Colonic mucosa (tissue), 4 donors: ENCODE data around the gene HNRNPAB. TPM values are rescaled to one million over a fixed set of nuclear protein-coding genes. Genes with fewer than 3 reads are reported as not detected.
"Not testable (repeated sequence)": the region's sequence is repeated elsewhere in the genome, so short reads cannot be mapped to it uniquely, and the experiment has no call there.

Experiments used
- DNase-seq: peaks from one replicate; pipeline ENCODE4 v3.0.0-alpha.2; 2020
- H3K27ac ChIP-seq: fragments of 200-600 bp; one replicate; pipeline ENCODE4 v1.8.0; 2021
- H3K27me3 ChIP-seq: fragments of 200-600 bp; one replicate; pipeline ENCODE4 v1.8.0; 2021
- H3K36me3 ChIP-seq: fragments of 200-600 bp; one replicate; pipeline ENCODE4 v1.8.0; 2021
- H3K4me1 ChIP-seq: fragments of 200-600 bp; one replicate; pipeline ENCODE4 v1.8.0; 2021; ENCODE audit warnings: mild to moderate bottlenecking
- H3K4me3 ChIP-seq: fragments of 200-600 bp; one replicate; pipeline ENCODE4 v1.8.0; 2021
- H3K9ac ChIP-seq, 2 donors: one replicate each; pipeline ENCODE4 v1.7.0; 2013; ENCODE audit warnings: control low read depth in 2 of 2, low read depth in 2 of 2, low read length in 2 of 2
- H3K9me3 ChIP-seq: fragments of 200-600 bp; one replicate; pipeline ENCODE4 v1.8.0; 2021
- CTCF ChIP-seq: fragments of 200-600 bp; IDR thresholded peaks from one replicate; pipeline ENCODE4 v1.8.0; 2022; ENCODE audit warnings: antibody characterized with exemption, mild to moderate bottlenecking
- intact Hi-C: fragments of 100-400 bp; cut with DNase I; formaldehyde crosslinking; loops from one replicate; pipeline ENCODE4 v1.14.1; 2022
- total RNA-seq, 2 donors: library from RNA; stranded (reverse); fragmentation: NEBNext Ultra II Directional in 1 of 2; extraction: Animal tissue kit (Norgen Biotek cat#: 25700) in 1 of 2; gene quantifications; one replicate each; pipeline ENCODE4 v1.2.1, GENCODE V29; 2021
- donor health status: healthy.
- donor health status: DM: no; HTN: no; CAD: no.
- donor health status: DM: no; HTN: no; CAD: no.

HNRNPAB gene
- total RNA-seq, 2 donors from 2014 or later = 286 to 385 TPM

GRCh38 chr5:178227138-178227659 lies 22.9 kb downstream of the HNRNPAB start:
- TF ChIP-seq CTCF = no peak
- peak overlapping the region; percentile 82 for H3K27ac ChIP-seq
- no peak for DNase-seq
- H3K4me1 ChIP-seq = peaks cover 31% of the 10 kb centered on the region
- no peaks in the 10 kb centered on the region for H3K9me3 ChIP-seq
- intact Hi-C loops = no loop called here
- no peak overlapping the region for H3K4me3 ChIP-seq
- no peaks in the 10 kb centered on the region for H3K27me3 ChIP-seq
- H3K36me3 ChIP-seq = no peaks in the 10 kb centered on the region
- H3K9ac ChIP-seq = peak overlapping the region in 1 of 2 donors; percentile 52

- intact Hi-C loops = no loop called here
- peaks cover 31% of the 10 kb centered on the region for H3K4me1 ChIP-seq
- H3K9ac ChIP-seq = peak overlapping the region in 1 of 2 donors; percentile 52
- no peaks in the 10 kb centered on the region for H3K9me3 ChIP-seq
- no peak for TF ChIP-seq CTCF
- H3K4me3 ChIP-seq = no peak overlapping the region
- peak overlapping the region; percentile 82 for H3K27ac ChIP-seq
- H3K27me3 ChIP-seq = no peaks in the 10 kb centered on the region
- no peaks in the 10 kb centered on the region for H3K36me3 ChIP-seq
- no peak for DNase-seq
These were observed 23.6 kb downstream of the HNRNPAB start for GRCh38 chr5:178227929-178228328.

DNA sequence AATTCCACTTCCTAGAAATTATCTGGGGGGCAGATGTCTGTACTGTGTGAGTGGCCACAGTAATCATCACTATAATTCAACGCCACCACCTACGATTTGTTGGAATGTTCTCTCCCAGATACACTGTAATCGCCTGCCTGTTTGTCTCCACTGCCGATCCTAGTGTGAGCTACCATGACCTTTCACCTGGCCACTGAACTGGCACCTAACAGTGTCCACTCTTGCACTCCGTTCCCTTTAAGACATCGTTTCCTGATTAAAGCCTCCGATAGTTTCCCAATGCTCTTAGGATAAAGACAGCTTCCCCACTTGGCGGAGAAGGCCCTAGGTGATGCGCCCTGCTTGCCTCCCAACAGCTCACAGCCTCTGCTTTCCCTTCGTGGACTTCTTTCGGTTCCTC lies 24.3 kb downstream of the HNRNPAB start:
- no peaks in the 10 kb centered on the region for H3K9me3 ChIP-seq
- no peak for TF ChIP-seq CTCF
- peaks cover 31% of the 10 kb centered on the region for H3K4me1 ChIP-seq
- peak overlapping the region in 1 of 2 donors; percentile 1 for H3K9ac ChIP-seq
- H3K27me3 ChIP-seq = no peaks in the 10 kb centered on the region
- H3K27ac ChIP-seq = peak overlapping the region; percentile 4
- intact Hi-C loops = no loop called here
- H3K4me3 ChIP-seq = no peak overlapping the region
- H3K36me3 ChIP-seq = no peaks in the 10 kb centered on the region
- no peak for DNase-seq

DNA sequence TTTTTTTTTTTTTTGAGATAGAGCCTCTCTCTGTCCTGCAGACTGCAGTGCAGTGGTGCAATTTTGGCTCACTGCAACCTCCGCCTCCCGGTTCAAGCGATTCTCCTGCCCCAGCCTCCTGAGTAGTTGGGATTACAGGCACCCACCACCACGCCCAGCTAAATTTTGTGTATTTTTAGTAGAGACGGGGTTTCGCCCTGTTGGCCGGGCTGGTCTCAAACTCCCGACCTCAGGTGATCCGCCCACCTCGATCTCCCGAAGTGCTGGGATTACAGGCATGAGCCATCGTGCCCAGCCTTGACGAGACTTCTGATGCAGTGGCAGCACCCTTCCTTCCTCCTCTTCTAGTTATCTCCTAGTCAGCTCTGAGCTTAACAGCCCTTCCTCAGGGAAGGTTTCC lies 24.8 kb downstream of the HNRNPAB start:
- intact Hi-C loops, H3K27me3 ChIP-seq, H3K9ac ChIP-seq, H3K9me3 ChIP-seq, H3K27ac ChIP-seq, DNase-seq, H3K4me3 ChIP-seq, H3K36me3 ChIP-seq: not testable (repeated sequence)
- peaks cover 31% of the 10 kb centered on the region for H3K4me1 ChIP-seq

DNA sequence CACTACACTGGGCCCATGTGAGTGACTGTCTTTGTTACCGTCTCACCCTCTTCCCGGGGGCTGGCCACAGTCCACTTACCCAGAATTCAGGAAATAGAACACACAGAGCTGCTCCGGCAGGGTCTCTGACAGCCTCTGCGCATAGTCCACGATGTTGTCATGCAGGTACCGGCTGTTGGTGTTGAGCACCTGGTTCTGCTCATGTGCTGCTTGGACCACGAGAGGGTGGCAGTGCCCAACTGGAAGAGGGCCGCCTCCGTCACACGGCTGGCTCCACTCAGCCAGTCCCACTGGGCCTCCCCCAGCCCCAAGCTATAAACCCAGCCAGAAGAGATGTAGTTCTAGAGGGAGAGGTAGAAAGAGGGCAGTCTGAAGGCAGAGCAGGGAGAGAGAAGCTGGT lies 25.5 kb downstream of the HNRNPAB start:
- no peak for DNase-seq
- Histone ChIP-seq H3K9me3 (no peaks in the 10 kb centered on the region), H3K9ac (peak overlapping the region; percentile 29 to 39), H3K4me3 (no peak overlapping the region), H3K27ac (no peak overlapping the region), H3K27me3 (no peaks in the 10 kb centered on the region), H3K4me1 (peaks cover 31% of the 10 kb centered on the region), H3K36me3 (no peaks in the 10 kb centered on the region)
- no peak for TF ChIP-seq CTCF
- intact Hi-C loops = no loop called here

GRCh38 chr5:178230879-178231538 lies 26.7 kb downstream of the HNRNPAB start:
- no peak for TF ChIP-seq CTCF
- H3K9ac ChIP-seq = peak overlapping the region; percentile 94 to 98
- H3K36me3 ChIP-seq = no peaks in the 10 kb centered on the region
- peak overlapping the region; percentile 81 for H3K4me3 ChIP-seq
- peaks cover 31% of the 10 kb centered on the region for H3K4me1 ChIP-seq
- no peaks in the 10 kb centered on the region for H3K27me3 ChIP-seq
- DNase-seq = no peak
- H3K27ac ChIP-seq = peak overlapping the region; percentile 96
- H3K9me3 ChIP-seq = no peaks in the 10 kb centered on the region
- intact Hi-C loops = no loop called here
